ENCODE data around the gene FOSL2.

FOSL2 gene

DNA sequence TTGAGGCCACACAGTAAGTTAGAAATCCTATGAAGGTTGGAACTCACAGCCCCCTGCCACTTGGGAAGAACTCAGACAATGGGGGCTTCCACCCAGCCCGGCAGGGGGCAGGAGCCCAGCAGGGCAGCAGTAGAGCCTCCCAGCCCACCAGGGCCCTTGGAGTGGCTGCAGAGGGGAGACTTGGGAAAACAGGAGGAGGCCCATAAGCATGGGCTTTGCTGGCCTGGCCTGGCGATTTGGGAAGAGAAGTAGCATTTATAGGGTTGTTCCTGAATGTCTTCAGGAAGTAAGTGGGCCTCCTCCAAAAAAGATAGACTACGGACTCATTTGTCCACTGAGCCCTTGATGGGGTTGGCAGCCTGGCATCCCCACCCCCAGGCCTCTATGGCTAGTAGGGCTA, 17.4 kb upstream of the FOSL2 start:
- DNase-seq (ENCODE audit: low spot score) = no peak

- no peak for DNase-seq (ENCODE audit: low spot score)
Measured at GRCh38 chr2:28375742-28376631, 16.7 kb upstream of the FOSL2 start.

- no peak for DNase-seq (ENCODE audit: low spot score)
Measured at GRCh38 chr2:28377195-28377816, 15.4 kb upstream of the FOSL2 start.

GRCh38 chr2:28377984-28378678, 14.5 kb upstream of the FOSL2 start:
- DNase-seq (ENCODE audit: low spot score) = no peak

DNA sequence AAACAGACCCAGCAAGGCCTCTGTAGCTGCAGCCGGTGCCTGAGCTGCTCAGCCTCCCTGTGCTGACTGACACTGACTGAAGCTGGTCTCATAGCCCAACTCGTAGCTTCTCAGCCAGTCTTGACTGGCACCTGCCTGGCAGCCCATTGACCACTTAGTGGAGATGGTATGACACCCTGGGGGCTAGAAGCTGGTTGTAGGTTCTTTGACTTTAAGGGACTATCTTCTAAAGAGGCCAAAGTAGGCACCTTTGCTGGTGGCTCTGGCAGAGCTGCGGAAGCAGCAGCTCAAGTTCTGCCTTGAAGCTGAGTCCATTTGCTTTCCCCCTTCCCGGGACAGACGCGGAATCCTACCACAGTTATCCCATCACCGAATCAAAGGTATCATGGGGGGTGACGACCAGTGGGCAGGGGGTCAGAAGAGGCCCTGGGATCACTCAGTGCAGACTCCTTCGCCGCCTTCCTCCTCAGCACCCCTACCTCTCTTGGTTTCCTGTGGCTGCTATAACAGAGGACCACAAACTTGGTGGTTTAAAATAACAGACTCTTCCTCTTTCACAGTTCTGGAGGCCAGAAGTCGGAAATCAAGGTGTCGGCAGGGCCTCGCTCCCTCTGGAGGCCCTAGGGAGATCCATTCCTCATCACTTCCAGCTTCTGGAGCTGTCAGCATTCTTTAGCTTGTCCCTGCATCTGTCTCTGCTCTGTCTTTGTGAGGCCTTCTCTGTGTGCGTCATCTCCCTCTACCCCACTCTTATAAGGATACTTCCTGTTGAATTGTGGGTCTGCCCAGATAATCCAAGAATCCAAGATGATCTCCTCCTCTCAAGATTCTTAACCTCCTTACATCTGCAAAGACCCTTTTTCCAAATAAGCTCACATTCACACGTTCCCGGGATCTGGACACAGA, 13.7 kb upstream of the FOSL2 start:
- DNase-seq (ENCODE audit: low spot score) = no peak

DNA sequence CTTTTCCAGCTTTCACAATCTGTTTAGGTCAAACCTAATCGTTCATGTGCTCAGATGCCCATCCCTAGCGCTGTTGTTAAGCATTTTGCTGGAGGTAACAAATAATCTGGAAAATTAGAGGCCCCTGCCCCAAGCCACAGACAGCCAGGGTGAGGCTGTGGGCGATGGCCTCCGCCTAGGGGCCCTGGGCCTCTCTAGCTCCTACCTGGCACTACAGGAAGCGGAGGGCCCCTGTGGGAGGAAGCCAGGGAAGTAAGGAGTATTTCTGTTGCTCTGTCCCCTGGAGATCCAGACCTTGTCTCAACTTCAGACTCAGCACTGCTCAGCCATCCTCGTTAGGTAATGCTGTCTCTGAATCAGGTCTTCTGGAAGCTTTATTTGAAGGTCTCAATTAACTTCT, 12.4 kb upstream of the FOSL2 start:
- no peak for DNase-seq (ENCODE audit: low spot score)

DNA sequence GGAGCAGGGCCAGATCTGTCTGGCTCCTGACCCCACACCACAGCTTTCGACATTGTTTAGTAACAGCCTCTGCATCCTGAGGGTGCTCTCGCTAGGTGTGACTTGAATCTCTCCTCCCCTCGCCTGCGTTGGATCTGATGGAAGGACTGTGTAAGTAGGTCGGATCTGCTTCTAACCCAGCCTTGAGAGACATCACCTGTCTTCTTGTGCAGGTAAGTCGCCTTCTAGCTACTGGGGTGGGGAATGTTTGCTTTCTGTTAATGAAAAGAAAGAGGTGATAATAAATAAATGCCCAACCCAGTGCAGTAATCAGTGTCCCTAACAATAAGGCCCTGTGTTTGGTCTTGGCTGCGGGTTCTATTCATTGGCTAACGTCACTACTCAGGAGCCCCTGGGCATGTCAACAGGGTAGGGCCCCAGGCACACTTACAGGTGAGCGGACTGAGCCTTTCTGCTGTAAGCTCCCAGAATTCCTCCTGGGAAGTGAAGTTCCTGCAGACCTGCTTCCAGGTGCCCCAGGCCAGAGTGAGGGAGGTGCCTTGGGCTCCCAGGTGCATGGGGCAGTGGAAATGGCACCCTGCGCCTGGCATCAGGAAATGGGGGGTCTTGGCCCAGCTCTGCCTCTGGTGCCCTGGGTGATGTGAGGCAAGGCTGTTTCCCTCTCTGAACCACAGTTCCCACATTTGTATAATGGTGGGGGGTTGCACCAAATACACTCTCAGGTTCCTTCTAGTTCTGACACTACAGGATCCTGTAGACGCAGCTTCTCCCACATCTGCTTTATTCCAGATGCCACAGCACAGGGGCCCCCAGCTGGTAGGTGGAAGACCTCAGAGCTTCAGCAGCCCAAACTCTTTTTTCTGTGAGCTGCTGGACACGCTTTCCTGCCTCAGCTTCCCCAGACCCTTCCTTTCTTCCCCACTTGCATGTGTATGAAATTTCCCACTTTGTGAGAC, 11.2 kb upstream of the FOSL2 start:
- DNase-seq (ENCODE audit: low spot score) = no peak

DNA sequence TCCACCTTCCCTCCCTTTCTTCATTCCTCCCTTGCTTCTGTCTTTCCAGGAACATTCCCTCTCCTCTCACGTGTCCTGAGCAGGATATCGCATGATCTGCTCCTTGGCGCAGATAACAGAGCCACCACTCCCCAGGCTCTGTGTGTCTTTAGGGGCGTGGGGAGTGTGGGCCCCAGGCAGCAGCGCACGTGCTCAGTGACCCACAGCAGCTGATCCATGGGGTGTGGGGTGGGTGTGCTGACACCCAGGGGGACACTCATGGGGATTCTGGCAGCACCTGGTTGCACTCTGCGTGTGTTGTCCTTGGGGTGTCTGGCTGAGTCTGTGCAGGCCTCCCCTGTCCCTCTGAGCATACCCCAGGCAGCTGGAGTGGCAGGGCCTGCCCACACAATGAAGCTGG, 9.9 kb upstream of the FOSL2 start:
- no peak for DNase-seq (ENCODE audit: low spot score)

DNA sequence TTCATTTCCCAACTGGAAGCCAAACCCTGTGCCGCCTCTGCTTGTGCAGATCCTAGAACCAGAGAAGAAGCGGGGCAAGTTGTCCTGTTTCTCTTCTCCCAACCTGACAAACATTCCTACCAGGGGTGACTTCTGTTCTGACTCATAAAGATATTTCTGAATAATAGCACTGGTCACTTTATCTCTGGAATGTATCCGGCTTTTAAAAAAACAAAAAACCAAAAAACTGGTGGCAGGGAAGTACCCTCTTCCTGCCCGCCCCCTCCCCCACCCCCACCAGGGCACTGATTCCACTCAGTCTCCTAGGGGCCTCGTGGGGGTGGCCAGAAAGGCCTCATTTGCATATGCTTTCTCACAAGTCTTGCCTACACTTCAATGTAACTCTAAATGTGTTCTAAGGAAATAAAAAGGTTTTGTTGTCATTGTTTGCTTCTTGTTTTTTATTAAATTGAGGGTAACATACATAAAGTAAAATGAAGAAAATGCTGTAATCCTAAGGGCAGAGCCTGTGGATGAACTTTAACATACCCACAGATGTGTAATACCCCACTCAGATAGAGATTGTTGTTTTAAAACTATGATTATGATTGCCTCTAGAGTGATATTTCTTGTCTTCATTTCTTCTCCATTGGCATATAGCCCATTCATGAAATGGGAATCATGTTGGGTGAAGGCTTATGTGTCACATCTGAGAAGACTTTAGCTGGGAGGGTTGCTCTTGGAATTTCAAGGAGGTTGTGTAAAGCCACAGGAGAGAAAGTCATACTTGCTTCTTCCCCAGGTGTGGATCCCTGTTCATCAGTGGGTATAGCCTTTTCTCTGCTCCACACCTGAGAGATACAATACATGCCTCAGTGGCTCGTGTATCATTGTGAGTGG, 5.3 kb upstream of the FOSL2 start:
- DNase-seq (ENCODE audit: low spot score) = no peak

- no peak for DNase-seq (ENCODE audit: low spot score)
Measured at GRCh38 chr2:28389399-28390240, 3.0 kb upstream of the FOSL2 start.

GRCh38 chr2:28390241-28390745, 2.4 kb upstream of the FOSL2 start:
- DNase-seq (ENCODE audit: low spot score) = peak; percentile 90

DNA sequence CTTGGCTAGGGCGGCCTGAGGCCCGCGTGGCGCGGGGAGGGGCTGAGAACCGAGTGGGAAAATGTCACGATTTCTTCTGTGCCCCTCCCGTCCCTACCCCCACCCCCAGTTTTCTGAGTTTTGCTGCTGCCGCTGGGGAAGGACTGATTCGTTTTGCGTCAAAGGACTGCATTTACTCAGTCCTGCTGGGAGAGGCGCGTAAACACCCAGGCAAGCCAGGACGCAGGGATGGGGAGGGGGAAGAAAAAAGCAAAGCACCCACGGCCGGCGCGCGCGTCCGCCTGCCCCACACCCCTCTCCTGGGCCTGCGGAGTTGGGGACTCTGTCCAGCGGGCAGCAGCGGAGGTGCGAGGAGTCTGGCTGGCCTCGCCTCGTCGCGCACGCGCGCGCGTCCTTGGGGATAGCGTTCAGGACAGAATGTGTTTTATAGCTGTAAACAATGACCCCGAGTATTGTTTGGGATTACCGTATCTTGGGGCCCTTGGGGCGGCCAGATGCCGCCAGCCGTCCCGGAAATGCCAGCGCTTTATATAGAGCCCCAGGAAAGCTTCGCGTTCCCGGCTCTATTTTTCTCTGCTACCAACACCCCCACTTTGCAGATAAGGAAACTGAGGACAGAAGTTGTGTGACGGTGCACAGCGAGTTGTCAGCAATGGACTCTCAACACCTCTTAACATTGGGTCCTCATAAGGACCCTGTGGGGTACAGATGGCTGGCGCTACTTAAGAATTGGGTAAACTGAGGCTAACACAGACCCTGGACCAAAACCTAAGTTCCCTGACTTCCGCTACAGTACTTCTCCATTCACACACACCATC, 1.7 kb upstream of the FOSL2 start:
- no peak for DNase-seq (ENCODE audit: low spot score)

- peak; percentile 82 for DNase-seq (ENCODE audit: low spot score)
Measured at GRCh38 chr2:28391564-28392296, 928 bp upstream of the FOSL2 start.

DNA sequence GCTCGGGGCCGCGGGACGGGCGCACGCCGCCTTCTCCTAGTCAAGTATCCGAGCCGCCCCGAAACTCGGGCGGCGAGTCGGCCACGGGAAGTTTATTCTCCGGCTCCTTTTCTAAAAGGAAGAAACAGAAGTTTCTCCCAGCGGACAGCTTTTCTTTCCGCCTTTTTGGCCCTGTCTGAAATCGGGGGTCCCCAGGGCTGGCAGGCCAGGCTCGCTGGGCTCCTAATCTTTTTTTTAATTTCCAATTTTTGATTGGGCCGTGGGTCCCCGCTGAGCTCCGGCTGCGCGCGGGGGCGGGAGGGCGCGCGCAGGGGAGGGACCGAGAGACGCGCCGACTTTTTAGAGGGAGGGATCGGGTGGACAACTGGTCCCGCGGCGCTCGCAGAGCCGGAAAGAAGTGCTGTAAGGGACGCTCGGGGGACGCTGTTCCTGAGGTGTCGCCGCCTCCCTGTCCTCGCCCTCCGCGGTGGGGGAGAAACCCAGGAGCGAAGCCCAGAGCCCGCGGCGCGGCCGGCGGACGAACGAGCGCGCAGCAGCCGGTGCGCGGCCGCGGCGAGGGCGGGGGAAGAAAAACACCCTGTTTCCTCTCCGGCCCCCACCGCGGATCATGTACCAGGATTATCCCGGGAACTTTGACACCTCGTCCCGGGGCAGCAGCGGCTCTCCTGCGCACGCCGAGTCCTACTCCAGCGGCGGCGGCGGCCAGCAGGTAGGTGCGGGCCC, 617 bp downstream of the FOSL2 start:
- DNase-seq (ENCODE audit: low spot score) = peak; percentile 48

DNA sequence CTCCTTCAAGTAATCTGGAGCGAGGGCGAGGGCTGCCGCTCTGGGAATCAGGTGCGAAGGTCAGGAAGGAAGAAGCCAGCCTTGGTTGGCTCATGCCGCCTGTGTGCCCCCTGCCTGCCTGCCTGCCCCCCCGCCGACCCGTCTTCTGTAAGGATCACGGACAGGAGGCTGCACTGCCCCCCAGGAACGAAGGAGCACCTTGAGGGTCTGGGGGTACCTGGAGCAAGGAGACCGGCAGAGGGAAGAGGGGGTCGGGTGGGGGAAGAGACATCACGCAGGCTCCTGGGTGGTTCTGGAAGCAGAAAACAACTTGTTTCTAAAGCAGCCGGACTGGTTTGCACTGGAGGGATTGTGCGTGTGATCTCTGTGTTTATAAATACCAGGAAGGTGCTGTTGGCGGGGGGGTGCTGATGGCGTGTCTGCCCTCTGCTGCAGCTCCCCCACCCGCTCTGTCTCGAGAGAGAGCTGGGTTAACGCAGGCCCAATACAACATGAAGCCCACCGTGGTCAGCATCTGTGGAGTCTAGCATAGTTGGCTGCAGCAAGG, 1.7 kb downstream of the FOSL2 start:
- DNase-seq (ENCODE audit: low spot score) = no peak

- no peak for DNase-seq (ENCODE audit: low spot score)
Measured at GRCh38 chr2:28394997-28395333, 2.3 kb downstream of the FOSL2 start.
